RPMI7951 (cell line): ENCODE data around the gene INPP5E. TPM values are rescaled to one million over a fixed set of nuclear protein-coding genes. Genes with fewer than 3 reads are reported as not detected.

Experiments used
- DNase-seq: peaks from one replicate; pipeline ENCODE4 v3.0.0-alpha.2; 2012; ENCODE audit warnings: low read depth
- total RNA-seq: library from RNA; depleted of rRNA; stranded (reverse); fragments of >200 nt; shearing (Covaris generic); gene quantifications from 2 replicates; pipeline ENCODE4 v1.2.3, GENCODE V29; 2014

The INPP5E gene
- total RNA-seq, 1 experiment from 2014 or later = 3.4 TPM

DNA sequence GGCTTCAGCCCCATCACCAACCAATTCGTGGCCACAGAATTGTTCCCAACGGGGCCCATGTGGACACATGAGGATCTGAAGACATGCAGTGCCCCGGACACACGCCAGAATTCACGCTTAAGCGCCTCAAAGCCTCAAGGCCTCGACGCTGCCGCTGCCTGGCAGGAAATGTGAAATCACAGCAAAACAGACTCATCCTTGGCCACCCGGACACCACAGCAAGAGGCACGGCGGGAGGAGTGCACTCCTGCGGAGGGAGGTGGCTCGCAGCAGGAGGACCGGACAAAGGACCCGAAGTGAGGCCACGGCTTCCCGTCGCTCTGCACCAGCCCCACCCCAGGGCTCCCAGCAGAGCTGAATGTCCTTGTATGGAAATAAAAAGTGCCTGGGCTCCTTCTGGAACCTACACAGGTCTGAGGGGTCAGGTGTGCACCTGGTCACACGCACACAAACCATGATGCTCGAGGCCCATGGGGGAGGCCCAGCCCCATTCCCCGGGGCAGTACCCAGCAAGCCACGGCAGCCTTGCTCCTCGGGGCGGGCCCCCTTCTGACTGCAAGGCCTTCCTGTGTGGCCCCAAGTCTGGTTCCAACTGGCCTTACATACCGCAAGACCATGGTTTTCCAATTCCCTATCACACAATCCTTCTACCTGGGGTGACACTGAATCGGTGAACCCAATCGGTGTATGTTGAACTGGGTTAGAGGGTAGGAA lies 33.2 kb upstream of the INPP5E start:
- DNase-seq = no peak

DNA sequence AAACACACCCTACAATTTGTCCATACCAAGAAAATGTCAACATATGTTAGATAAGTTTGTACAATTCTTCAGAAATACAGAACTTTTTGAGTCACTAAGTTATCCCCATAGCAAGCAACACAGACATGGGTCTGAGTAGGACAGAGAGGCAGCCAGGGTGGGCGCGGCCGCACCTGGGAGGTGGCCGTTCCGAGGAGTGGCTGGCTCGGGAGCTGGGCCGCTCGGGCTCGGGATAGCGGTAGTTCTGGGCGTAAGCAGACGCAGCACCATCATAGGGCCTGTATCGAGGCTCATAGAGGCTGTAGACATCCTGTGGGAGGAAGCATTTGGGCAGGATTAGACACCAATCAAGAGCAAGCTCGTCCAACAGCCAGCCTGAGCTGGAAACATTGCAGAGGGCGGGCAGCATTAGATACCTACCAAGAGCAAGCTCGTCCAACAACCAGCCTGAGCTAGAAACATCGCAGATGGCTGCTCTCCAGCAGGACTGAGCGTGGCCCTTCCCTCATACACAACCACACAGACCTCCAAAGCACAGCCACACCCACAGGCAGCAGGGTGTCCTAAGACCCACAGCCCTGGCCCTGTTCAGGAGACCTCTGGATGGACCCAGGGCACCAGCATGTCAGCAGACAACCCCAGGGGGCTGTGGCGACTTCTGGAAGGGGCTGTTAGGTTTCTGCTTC lies 32.3 kb upstream of the INPP5E start:
- DNase-seq = no peak

DNA sequence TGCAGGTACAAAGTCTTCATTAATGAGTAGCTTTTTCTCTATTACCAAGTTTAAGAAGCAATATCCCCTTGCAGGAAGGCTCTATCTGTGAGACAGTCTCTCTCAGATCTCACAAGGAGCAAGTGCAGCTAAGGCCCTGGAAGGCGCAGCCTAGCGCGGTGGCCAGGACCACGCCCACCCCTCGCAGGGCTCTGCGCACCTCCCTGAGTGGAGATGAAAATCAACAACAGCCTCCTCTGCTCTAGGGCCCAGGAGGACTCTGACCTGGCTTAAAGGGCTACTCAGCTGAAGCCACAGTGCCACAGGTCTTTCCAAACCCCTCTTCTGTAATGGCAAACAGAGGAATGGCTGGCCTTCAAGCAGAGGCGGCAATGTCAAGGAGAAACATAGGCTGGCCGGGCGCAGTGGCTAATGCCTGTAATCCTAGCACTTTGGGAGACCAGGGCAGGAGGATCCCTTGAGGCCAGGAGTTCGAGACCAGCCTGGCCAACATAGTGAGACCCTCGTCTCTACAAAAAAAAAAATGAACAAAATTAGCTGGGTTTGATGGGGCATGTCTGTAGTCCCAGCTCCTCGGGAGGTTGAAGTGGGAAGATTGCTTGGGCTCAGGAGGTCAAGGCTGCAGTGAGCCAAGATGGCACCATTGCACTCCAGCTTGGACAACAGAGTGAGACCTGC lies 31.3 kb upstream of the INPP5E start:
- no peak for DNase-seq

DNA sequence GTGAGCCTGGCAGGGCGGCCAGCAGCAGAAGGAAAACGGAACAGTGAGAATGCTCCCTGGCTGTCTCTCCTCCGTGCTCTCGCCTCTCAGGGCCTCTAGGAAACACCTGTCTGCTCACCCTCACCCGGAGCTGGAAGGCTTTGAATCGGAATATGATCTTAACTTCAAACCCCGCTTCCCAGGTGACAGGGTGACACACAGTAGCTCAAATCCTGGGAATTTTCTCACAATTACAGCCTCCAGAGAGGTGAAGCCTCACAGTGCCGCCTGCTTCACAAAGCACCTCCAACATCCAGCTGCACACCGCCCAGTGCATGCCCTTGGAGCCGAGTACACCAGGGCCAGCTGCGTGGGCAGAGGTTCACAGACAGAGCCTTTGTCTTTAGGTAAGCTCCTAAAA lies 30.7 kb upstream of the INPP5E start:
- no peak for DNase-seq

DNA sequence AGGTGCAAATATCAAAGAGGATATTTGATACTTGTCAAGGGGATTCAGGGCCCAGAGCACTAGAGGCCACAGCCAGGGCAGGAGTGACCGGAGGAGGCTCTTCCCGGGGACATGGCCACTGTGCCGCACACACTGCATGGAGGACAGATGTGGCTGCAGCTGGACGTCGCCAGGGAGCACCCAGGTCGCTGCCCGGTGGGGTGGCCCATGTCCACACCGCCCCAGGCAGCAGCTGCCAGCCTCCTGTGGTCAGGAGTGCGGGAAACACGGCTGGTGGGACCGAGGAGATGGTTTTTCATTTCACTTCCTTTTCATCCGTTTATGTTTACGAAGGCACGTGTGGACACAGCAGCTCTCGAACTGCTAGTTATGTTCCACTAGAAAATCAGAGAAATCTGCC lies 28.1 kb upstream of the INPP5E start:
- DNase-seq = no peak

DNA sequence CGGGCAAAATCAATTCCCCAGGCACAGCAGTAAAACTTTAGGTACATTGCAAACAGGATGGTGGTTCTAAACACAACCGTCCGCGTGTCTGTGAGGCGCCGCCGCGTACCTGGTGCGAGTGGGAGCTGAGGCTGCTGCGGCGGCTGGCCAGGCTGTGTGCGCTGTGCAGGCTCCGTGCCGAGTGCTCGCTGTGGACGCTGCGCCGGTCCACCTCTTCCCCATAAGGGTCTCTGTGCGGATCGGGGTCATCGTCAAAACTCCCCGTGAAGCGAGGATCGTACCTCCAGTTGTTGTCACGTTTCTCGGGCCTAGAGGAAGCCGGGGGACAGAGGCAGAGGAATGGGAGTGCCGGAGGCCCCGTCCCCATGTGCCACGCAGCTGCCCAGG lies 26.5 kb upstream of the INPP5E start:
- no peak for DNase-seq

DNA sequence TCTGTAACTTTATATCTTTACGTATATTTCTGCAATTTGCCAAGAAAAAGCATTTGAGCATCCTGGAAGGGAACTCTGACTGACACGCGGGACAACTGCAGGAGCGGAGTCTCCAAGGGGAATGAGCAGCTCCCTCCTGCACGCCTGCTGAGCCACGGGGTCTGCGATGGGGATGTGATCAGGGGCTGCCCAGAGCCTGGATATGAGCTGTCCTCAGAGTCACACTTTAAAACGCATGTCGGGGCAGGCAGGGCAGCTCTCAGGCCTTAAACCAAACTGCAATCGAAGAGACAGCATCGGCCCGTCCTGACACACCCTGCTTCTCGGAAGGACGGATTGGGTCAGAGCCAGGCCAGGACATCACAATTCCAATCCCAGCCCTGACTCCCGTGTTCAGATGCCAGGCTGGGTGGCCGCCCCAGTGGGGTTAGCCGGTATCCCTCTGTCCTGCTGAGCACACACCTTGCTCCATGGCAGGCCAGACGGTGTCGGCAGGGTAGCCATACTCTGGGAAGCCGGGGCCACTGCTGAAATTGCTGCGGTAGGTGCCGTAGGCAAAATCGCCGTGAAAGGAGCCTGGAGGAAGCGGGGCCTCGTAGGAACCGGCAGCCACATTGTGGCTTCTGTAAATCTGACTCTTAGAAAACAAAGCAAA lies 26.0 kb upstream of the INPP5E start:
- DNase-seq = no peak

DNA sequence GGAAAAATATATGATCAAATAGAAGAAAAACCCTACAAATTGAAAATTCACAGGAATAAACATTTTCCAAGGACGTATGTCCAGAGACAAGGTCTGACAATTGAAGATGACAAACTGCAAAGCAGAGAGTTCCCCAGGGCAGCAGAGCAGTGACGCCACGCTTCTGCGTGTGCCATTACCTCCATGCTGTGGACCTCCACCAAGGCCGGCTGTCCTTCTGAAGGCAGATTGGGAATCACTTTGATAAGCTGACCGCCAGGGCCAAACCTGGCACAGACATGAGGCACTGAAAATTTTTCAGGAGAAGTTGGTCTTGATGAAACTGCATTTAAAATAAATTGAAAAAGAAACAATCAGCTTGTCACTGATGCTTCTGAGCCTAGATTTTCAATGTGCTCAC lies 24.6 kb upstream of the INPP5E start:
- no peak for DNase-seq

DNA sequence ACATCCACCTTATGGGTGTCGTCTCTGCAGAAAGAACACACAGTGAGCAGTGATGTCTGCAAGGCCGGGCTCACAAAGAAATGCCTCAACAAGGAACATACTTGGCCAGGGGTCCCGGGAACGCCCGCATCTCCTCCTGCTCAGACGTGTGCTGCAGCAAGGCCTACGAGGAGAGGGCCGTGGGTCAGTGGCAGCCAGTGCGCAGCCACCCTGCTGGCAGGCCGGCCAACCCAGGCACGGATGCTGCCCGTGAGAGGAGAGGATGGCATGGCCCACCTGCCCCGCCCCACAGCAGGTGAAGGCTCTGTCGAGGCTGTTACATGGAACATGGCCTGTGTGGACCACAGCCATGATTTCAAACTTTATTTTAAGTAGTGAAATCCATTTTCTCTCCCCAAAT lies 23.9 kb upstream of the INPP5E start:
- DNase-seq = no peak

DNA sequence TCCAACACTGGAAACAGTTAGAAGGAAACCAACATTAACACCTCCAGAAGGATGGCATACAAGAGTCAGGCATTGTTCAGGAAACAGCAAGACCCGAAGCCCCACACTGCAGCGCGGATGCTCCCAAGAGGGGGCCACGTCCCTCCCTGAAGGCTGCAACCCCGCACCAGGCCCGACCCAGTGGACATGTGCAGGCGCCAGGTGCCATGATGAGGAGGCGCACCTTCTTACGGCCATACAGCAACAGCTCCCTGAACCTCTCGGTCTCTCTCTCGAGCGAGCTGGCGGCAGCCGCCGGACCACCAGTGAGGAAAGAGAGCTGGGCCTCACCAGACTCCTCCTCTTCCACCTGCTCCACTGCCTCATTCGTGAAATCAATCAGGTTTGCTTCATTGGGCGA lies 23.0 kb upstream of the INPP5E start:
- no peak for DNase-seq

DNA sequence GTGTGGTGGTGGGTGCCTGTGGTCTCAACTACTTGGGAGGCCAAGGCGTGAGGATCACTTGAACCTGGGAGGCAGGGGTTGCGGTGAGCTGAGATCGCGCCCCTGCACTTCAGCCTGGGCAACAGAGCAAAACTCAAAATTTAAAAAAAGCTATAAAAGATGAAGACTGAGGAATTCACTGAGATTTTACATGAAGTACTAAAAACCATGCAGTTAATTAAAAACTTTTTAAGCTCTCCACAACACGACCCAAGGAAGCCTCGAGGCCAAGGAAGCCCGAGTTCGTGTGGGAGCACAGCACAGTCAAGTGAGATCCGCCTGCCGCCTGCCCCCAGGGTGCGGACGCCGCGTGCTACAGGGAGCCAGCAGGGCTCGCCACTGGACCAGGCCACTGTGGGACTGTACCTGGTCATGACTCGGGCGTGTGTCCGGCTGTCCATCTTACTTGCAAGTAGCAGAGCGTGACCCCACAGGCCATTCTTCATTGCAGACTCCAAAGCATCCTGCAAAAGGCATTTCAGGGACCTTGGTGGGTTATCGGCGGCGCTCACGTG lies 21.2 kb upstream of the INPP5E start:
- no peak for DNase-seq

DNA sequence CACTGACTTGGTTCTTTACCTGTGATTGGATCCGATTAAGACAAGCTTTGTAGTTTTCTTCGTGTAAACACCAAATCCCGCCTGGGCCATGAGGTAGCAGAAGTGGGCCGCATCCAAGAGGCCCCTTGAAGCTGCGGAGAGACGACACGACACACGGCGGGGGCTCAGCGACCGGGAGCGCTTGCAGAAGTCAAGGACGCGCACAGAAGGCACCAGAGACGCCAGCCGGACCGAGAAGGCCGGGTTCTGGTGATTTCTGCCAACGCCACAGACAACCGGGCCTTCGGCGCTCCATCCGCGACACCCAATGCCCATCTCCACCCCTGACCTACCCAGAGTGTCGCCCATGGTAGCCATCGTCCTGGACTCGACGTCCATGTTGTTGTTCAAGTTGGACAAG lies 19.8 kb upstream of the INPP5E start:
- DNase-seq = no peak

DNA sequence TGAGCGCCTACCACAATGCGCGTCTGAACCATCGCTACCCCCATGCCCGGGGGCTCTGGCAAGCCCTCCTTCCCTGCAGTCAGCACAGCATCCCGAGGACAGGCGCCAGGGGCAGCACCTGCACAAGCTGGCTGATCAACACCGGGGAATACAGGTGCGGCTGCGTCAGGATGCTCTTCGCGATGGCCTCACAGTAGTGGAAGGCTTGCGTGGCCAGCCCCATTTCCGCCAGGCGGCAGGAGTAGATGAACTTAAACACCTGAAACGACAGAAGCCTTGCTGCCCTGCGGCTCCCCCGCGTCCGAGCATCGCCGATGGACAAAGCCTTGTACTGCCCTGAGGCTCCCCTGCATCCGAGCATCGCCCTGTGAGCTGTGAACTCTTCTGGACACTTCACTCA lies 17.7 kb upstream of the INPP5E start:
- no peak for DNase-seq

DNA sequence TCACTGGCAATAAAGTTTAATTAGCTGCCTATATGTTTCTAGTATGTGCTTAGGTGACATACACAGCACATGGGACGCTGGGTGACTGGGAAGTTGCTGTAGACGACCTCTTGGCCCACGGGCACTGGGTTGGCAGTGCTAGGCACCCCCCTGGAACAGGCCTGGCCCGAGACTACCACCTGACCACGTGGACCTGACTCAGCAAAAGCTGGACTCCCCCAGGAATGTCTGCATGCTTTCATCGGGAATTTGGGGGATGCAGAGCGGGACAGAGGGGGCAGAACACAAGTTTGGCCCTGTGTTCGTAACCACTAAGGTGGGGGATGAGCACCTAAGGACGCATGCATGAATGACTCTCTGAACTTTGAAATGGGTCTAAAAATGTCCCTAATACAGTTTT lies 16.6 kb upstream of the INPP5E start:
- no peak for DNase-seq

DNA sequence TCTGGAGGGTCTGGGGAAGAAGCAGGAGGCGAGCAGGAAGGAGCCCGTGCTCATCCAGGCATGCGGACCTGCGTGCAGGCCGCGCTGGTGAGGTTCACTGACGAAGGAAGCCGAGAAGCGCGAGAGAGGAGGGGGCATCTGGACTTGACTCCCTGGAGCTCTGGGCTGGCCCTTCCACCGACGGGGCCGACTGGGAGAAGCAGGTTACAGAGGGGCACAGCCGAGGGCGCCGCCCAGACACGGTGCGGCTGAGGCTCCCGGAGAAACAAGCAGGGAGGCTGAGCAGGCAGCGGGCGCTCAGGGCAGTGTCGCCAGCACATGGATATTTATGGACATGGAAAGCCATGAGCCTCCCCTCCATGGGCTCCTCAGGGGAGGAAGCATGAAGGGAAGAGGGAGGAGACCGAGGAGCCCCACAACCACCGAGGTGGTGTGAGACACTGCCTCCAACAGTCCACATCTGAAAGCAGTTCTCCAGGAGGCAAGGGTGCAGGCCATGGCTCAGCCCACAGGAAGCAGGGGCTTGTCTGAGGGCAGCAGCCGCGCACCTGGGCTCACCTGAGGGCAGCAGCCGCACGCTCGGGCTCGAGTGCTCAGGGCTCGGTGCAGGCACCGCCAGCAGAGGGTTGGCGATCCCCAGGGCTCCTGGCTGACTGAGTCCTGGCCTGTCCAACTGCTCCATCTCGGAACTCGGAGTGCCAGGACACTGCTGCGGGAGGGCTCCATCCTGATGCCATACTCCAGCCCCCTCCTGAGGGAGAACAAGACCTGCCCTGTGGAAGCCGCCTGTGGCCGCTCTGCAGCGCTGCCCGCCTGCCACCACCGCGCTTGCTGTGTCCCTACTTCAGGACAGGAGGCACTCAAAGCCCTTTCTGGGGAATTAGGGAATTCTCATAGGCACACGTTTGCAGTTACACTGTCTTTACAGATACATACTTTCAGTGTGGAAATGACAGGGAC lies 15.7 kb upstream of the INPP5E start:
- DNase-seq = no peak

DNA sequence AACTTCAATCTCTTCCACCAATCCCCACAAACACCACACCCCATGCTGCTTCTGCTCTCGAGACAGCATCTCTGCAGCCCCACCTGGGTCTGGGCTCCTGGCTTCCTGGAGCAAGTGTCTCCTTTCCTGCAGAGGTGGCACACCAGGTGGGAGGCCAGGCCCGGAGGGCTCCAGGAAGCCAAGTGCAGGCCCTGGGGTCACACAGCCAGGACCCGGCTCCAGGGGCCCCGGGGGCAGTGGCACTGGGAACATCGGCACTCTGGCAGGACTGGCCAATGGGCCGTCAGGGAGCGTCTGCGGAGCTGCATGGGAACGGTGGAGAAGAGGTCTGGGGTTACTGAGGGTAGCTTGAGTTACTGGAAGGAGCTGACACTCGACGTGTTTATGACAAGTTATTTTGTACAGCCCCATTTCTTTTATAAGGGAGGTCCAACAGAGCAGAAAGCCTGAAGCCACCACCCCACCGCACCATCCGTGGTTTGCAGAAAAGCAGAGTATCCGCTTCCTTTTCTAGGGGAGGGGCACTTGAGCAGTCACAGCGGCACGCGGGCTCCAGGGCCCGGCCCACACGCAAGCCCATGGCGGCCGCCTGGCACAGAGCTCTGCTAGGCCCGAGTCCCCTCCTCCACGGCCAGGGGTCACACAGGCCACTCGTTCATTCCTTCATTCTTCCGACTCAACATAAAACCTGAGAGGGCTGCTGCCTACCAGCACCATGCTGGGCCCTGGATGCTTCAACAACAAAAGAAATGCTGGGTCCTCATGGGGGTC lies 14.6 kb upstream of the INPP5E start:
- no peak for DNase-seq

DNA sequence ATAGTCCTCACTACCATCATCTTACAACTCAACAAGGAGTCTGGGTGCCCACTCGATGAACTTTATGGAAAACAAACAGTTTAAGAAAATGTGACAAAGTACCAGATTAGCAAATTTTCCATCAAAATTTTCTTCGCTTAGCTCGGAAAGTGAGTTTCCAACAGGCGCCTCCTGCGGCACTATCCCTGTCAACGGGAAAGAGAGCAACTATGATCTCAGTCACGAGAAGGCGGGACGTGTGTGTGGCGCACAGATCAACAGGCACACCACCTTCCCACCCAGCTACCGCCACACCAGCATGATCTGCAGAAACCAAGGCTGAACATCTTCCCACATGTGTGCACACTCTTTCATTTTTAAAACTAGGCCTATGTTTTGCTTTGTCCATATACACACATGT lies 13.7 kb upstream of the INPP5E start:
- DNase-seq = no peak

DNA sequence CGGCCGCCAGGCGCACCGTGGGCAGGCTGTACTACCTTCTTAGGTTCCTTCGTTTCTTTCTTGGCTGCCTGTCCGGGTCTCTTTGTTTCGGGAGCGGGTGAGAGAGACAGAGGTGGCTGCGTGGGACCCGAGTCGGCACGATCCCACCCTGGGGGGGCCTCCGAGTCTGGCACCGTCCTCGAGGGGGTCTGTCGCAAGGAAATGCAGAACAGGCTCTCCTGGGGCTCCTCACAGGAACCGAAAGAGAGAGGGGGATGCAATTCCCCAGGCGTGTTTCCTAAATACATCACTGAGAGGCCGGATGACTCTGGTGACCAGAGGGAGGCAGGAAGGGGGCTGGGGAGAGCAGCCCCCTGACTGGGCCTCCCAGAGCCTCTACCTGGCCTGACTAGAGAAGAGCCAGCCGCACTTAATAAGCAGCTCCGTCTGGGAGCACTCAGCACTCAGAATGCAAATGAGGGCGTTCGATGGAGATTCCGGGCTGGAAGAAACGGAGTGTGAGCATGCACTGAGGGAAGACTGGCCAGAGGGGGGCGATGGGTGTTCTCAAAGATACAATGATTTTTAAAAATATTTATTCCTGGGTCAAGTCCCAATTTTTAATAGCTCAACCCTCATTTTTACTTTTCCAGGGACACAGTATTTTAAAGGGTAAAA lies 11.7 kb upstream of the INPP5E start:
- DNase-seq = no peak

DNA sequence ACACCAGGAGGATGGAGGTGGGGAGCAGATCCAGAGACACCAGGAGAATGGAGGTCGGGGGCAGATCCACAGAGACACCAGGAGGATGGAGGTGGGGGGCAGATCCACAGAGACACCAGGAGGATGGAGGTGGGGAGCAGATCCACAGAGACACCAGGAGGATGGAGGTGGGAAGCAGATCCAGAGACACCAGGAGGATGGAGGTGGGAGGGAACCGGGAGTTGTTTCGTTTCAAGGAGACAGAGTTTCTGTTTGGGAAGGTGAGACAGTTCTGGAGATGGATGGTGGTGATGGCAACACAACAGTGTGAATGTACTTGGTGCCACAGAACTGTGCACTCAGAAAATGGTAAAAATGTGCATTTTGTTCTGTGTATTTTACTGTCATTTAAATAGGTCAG lies 9.0 kb upstream of the INPP5E start:
- DNase-seq = no peak
